HepG2 (cell line): Measurements from ENCODE around the gene ACVRL1. TPM values are rescaled to one million over a fixed set of nuclear protein-coding genes. Genes with fewer than 3 reads are reported as not detected.

Source experiments
- GTF3A ChIP-seq: sonication (generic); formaldehyde crosslinking; conservative IDR thresholded peaks from 2 replicates; pipeline ENCODE4 v1.4.0; 2020; ENCODE audit warnings: mild to moderate bottlenecking, missing genetic modification reagents
- NFIB ChIP-seq: sonication (generic); formaldehyde crosslinking; IDR thresholded peaks from 2 replicates; pipeline ENCODE4 v1.9.0; 2021; ENCODE audit warnings: missing genetic modification reagents, mild to moderate bottlenecking, borderline replicate concordance
- TOPORS ChIP-seq: sonication (generic); formaldehyde crosslinking; IDR thresholded peaks from 2 replicates; pipeline ENCODE4 v1.8.0; 2023; ENCODE audit warnings: mild to moderate bottlenecking, missing genetic modification reagents
- ZKSCAN5 ChIP-seq: sonication (generic); formaldehyde crosslinking; IDR thresholded peaks from 2 replicates; pipeline ENCODE4 v1.5.1; 2020; ENCODE audit warnings: mild to moderate bottlenecking, missing genetic modification reagents
- ZNF567 ChIP-seq: sonication (generic); formaldehyde crosslinking; IDR thresholded peaks from 2 replicates; pipeline ENCODE4 v1.8.1; 2023; ENCODE audit warnings: mild to moderate bottlenecking, missing genetic modification reagents, borderline replicate concordance
- polyA plus RNA-seq, 8 experiments: library from polyadenylated mRNA; depleted of rRNA in 3 of 8; stranded (reverse) in 7 of 8; unstranded in 1 of 8; fragments of >200 nt; fragmentation: Illumina TruSeq in 4 of 8; extraction: Trizol in 4 of 8; gene quantifications; 2 replicates each; pipeline versions ENCODE4 v1.2.1 to v1.2.3, GENCODE V29; 2011 to 2016; ENCODE audit warnings: low read depth in 4 of 8, missing spikeins in 1 of 8, mixed read lengths in 1 of 8; ENCODE audit not compliant: insufficient read depth in 1 of 8
- total RNA-seq, 5 experiments: library from RNA; depleted of rRNA; stranded (reverse); fragments of >200 nt; fragmentation: Illumina TruSeq; extraction: Trizol; gene quantifications; 2 replicates each; pipeline ENCODE4 v1.2.3, GENCODE V29; 2016; ENCODE audit warnings: low read depth in 1 of 5
- TF ChIP-seq, protein P1 (sequence below): sonication (generic); formaldehyde crosslinking; IDR thresholded peaks from 2 replicates; pipeline ENCODE4 v1.4.0; 2020; ENCODE audit warnings: missing genetic modification reagents, borderline replicate concordance
- TF ChIP-seq, protein P2 (sequence below): sonication (generic); formaldehyde crosslinking; IDR thresholded peaks from 2 replicates; pipeline ENCODE4 v1.5.1; 2020; ENCODE audit warnings: mild to moderate bottlenecking, missing genetic modification reagents, moderate library complexity

ACVRL1 gene
- total and polyA plus RNA-seq, 2 of the 13 experiments (the other 11 are each of a cell fraction or from before 2014, with no cell fraction given), result not detected

DNA sequence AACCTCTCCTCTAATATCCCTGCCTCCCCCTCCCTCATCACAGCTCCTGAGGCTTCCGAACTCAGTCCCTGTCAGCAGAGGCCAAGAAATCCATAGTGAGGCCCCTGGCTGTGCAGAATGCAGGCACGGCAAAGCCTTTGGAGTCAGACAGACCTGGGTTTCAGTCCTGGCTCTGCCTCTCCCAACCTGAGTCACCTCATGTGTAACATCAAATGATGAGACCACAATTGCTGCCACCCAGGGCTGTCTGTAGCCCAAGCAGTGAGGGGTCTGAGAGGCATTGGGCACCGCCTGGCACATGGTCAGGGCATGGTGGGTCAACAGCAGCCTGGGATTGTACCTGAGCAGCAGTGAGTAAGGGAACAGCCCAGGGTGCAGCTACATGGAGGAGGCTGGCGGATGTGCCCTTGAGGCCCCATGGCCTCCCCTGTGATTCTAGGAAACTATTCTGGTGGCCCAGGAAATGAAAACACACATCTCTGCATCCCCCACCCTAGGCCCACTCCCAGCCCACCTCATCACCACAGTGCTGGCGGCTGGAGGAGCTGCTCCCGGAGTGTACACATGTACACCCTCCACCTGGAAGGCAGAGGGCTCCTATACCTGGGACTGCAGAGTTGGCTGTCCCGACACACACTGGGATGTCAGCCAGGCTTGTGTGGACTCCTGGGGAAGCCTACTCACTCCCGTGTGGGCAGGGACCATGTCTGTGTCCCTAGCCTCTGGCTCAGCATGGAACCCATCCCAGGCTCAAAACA is 11.7 kb upstream of the ACVRL1 start (continued):
- TF ChIP-seq ZKSCAN5, result no peak
- TF ChIP-seq ZNF567 (CRISPR knock-in tag), result no peak
- TF ChIP-seq GTF3A (CRISPR knock-in tag), result no peak
- no peak for TF ChIP-seq NFIB
- TF ChIP-seq, protein P1, sequence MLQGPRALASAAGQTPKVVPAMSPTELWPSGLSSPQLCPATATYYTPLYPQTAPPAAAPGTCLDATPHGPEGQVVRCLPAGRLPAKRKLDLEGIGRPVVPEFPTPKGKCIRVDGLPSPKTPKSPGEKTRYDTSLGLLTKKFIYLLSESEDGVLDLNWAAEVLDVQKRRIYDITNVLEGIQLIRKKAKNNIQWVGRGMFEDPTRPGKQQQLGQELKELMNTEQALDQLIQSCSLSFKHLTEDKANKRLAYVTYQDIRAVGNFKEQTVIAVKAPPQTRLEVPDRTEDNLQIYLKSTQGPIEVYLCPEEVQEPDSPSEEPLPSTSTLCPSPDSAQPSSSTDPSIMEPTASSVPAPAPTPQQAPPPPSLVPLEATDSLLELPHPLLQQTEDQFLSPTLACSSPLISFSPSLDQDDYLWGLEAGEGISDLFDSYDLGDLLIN (CRISPR knock-in tag), result no peak
- TF ChIP-seq TOPORS (CRISPR knock-in tag), result no peak
- TF ChIP-seq, protein P2, sequence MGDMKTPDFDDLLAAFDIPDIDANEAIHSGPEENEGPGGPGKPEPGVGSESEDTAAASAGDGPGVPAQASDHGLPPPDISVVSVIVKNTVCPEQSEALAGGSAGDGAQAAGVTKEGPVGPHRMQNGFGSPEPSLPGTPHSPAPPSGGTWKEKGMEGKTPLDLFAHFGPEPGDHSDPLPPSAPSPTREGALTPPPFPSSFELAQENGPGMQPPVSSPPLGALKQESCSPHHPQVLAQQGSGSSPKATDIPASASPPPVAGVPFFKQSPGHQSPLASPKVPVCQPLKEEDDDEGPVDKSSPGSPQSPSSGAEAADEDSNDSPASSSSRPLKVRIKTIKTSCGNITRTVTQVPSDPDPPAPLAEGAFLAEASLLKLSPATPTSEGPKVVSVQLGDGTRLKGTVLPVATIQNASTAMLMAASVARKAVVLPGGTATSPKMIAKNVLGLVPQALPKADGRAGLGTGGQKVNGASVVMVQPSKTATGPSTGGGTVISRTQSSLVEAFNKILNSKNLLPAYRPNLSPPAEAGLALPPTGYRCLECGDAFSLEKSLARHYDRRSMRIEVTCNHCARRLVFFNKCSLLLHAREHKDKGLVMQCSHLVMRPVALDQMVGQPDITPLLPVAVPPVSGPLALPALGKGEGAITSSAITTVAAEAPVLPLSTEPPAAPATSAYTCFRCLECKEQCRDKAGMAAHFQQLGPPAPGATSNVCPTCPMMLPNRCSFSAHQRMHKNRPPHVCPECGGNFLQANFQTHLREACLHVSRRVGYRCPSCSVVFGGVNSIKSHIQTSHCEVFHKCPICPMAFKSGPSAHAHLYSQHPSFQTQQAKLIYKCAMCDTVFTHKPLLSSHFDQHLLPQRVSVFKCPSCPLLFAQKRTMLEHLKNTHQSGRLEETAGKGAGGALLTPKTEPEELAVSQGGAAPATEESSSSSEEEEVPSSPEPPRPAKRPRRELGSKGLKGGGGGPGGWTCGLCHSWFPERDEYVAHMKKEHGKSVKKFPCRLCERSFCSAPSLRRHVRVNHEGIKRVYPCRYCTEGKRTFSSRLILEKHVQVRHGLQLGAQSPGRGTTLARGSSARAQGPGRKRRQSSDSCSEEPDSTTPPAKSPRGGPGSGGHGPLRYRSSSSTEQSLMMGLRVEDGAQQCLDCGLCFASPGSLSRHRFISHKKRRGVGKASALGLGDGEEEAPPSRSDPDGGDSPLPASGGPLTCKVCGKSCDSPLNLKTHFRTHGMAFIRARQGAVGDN, result no peak
